GM10248 (cell line): ENCODE measurements around the gene AKAP13.

Source experiments
- CTCF ChIA-PET: fragments of 300-600 bp; sonication (Branson Sonifier 250); formaldehyde crosslinking; extraction: SDS; loops from one replicate; lab custom pipeline; 2021; ENCODE audit warnings: antibody characterized with exemption; lab: Yijun Ruan, JAX
- POLR2A ChIA-PET: fragments of 350-650 bp; sonication (Branson Sonifier 250); formaldehyde crosslinking; extraction: SDS; loops from one replicate; lab custom pipeline; 2020; ENCODE audit warnings: antibody characterized with exemption; lab: Yijun Ruan, JAX
- DNase-seq: peaks from one replicate; pipeline ENCODE4 v3.0.0; 2012; ENCODE audit errors: extremely low spot score
- CTCF ChIP-seq: IDR thresholded peaks from 2 replicates; pipeline ENCODE4 v1.5.1; 2012; ENCODE audit warnings: mild to moderate bottlenecking, low read depth; ENCODE audit errors: extremely low read depth, missing control alignments, control extremely low read depth

Gene AKAP13

DNA sequence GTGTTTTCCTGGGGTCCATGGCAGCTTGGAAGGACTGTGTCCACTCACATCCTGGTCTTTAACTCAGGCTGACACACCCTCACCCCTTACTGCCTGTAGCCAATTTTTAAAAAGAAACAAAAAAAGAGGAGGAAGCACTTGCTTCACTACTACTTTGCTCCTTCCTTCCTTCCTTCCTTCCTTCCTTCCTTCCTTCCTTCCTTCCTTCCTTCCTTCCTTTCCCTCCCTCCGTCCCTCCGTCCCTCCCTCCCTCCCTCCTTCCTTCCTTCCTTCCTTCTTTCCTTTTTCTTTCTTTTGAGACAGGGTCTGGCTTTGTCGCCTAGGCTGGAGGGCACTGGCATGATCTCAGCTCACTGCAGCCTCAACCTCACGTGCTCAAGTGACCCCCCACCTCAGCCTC, 25.5 kb upstream of the AKAP13 start:
- no peak for DNase-seq
- TF ChIP-seq CTCF = no peak
- ChIA-PET POLR2A (no interaction called here), CTCF (interaction anchor here (1.0 to 3.6 kb wide), 3 partner anchors 13 to 58 kb away, joined by 3 to 9 read pairs (median 7); no protein-coding TSS in a partner anchor)

GRCh38 chr15:85356276-85356675, 24.1 kb upstream of the AKAP13 start:
- ChIA-PET POLR2A (no interaction called here), CTCF (interaction anchor here (0.9 to 3.6 kb wide), 4 partner anchors 12 to 60 kb away, joined by 3 to 11 read pairs (median 6); no protein-coding TSS in a partner anchor)
- no peak for TF ChIP-seq CTCF
- no peak for DNase-seq

DNA sequence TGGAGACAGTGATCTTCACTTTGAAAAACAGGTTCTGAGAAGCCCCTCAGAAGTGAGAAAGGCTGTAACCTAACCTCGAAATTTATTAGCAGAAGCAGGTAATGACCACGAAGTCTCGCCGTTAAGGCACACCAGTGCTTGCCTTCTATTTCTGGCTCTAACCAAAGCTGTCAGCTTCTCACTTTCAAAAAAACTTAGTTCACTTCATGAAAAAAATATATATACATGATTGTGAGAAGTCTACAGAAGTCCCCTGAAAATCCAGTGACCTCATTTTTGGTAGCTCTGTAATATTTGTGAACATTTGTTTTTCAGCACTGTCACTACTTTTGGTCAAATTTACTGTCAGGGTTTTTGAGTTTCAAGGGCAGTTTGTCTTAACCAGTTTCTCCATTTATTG, 19.1 kb upstream of the AKAP13 start:
- ChIA-PET POLR2A (interaction anchor here (1.3 kb wide), 1 partner anchor 19 kb away, joined by 3 read pairs; the partner anchor contains the start of gene AKAP13), CTCF (interaction anchor here (0.8 to 3.1 kb wide), 7 partner anchors 10 to 65 kb away, joined by 3 to 13 read pairs (median 4); no protein-coding TSS in a partner anchor)
- DNase-seq = peak; percentile 70
- TF ChIP-seq CTCF = no peak

DNA sequence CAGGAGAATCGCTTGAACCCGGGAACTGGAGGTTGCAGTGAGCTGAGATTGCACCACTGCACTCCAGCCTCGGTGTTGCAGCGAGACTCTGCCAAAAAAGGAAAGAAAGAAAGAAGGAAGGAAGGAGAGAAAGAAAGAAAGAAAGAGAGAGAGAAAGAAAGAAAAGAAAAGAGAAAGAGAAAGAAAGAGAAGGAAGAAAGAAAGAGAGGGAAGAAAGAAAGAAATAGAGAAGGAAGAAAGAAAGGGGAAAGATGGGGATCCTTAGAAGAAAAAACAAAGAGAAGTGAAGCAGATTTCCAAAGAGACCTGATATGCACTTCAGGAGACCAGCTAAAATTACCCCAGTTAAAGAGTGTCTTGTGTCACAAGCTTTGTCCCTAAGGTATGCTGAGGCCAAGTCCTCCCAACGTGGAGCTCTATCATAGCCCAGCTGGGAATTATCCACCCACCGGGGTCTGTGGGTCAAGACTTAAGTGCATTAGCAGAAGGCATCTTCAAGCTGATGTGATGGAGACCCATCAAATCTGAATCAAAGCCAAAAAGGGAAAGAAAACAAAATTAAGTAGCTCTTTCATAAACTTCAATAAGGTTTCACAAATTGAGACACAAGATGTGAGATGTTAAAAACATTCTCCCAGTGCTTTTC, 17.8 kb upstream of the AKAP13 start:
- TF ChIP-seq CTCF = no peak
- CTCF ChIA-PET = interaction anchor here (0.7 to 3.1 kb wide), 13 partner anchors 9 to 79 kb away, joined by 3 to 13 read pairs (median 3); no protein-coding TSS in a partner anchor
- DNase-seq = no peak
- POLR2A ChIA-PET = interaction anchor here (0.6 kb wide), 1 partner anchor 243 kb away, joined by 3 read pairs; no protein-coding TSS in a partner anchor

DNA sequence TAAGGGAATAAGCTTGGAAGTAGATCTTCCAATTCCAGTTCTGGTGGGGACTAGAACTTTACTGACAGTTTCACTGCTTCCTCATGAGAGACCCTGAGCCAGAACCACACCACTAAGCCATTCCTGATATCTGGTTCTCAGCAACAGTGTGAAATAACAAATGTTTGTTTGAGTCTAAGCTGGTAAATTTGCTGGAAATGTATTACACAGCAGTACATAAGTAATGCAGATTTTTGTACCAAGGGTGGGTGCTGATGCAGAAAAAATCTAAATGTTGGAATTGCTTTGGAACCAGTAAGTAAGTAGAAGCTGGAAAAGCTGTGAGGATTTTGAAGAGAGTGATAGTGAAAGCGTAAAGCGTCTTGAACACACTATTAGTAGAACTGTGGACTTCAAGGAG, 14.4 kb upstream of the AKAP13 start:
- CTCF ChIA-PET = interaction anchor here (1.0 to 2.0 kb wide), 3 partner anchors 14 to 92 kb away, joined by 3 to 5 read pairs (median 4); partner anchors contain the start of gene AKAP13
- DNase-seq = no peak
- POLR2A ChIA-PET = no interaction called here

GRCh38 chr15:85367741-85368140, 12.7 kb upstream of the AKAP13 start:
- ChIA-PET POLR2A (interaction anchor here (0.7 kb wide), 1 partner anchor 1420 kb away, joined by 3 read pairs; no protein-coding TSS in a partner anchor), CTCF (interaction anchor here (0.9 to 2.5 kb wide), 8 partner anchors 10 to 71 kb away, joined by 3 to 11 read pairs (median 3); no protein-coding TSS in a partner anchor)
- no peak for DNase-seq
- no peak for TF ChIP-seq CTCF

More for the DNA sequence above, 14.4 kb upstream of the AKAP13 start:
- TF ChIP-seq CTCF = no peak
